ENCODE measurements around the gene PAN2.
A peak's percentile ranks its signal among the peaks of the same experiment; 100 is the strongest.
"Not testable (repeated sequence)": the region's sequence is repeated elsewhere in the genome, so short reads cannot be mapped to it uniquely, and the experiment has no call there.

The PAN2 gene

GRCh38 chr12:56333679-56334489, at the start of gene PAN2:
PAN2 (minus strand) TSS chr12:56334000; CDS start chr12:56333094, 906 bp downstream.
- DNase-seq, result peak; percentile 95

GRCh38 chr12:56382611-56383010, 48.8 kb upstream of the PAN2 start:
- DNase-seq, result no peak

GRCh38 chr12:56377989-56378316, 44.2 kb upstream of the PAN2 start:
- no peak for DNase-seq

GRCh38 chr12:56377310-56377988, 43.6 kb upstream of the PAN2 start:
- DNase-seq, result no peak

- DNase-seq, result no peak
Observed at GRCh38 chr12:56375598-56376434, 42.0 kb upstream of the PAN2 start.

GRCh38 chr12:56374726-56375597, 41.2 kb upstream of the PAN2 start:
- DNase-seq, result no peak

GRCh38 chr12:56373515-56373914, 39.7 kb upstream of the PAN2 start:
- DNase-seq, result no peak

GRCh38 chr12:56366948-56367347, 33.1 kb upstream of the PAN2 start:
- DNase-seq, result no peak

- DNase-seq, result no peak
Observed at GRCh38 chr12:56362130-56363059, 28.6 kb upstream of the PAN2 start, which contains the start of gene APOF. APOF (minus strand) TSS chr12:56362857; CDS start chr12:56362745, 112 bp downstream.

GRCh38 chr12:56361487-56362129, 27.8 kb upstream of the PAN2 start:
- DNase-seq, result no peak

- DNase-seq, result peak; percentile 98
Observed at GRCh38 chr12:56359851-56360767, 26.3 kb upstream of the PAN2 start, which contains the start of gene STAT2. STAT2 (minus strand) TSS chr12:56360107; CDS start chr12:56356571, 3,536 bp downstream.

- DNase-seq, result no peak
Observed at GRCh38 chr12:56358836-56359532, 25.2 kb upstream of the PAN2 start.

- no peak for DNase-seq
Observed at GRCh38 chr12:56351325-56351724, 17.5 kb upstream of the PAN2 start.

GRCh38 chr12:56350662-56351061, 16.9 kb upstream of the PAN2 start:
- no peak for DNase-seq

- DNase-seq, result no peak
Observed at GRCh38 chr12:56348776-56349175, 15.0 kb upstream of the PAN2 start.

GRCh38 chr12:56347255-56347654, 13.5 kb upstream of the PAN2 start:
- not testable (repeated sequence) for DNase-seq

GRCh38 chr12:56346675-56347074, 12.9 kb upstream of the PAN2 start:
- DNase-seq, result no peak

- not testable (repeated sequence) for DNase-seq
Observed at GRCh38 chr12:56342290-56342689, 8.5 kb upstream of the PAN2 start.

GRCh38 chr12:56341616-56342015, 7.8 kb upstream of the PAN2 start:
- DNase-seq, result no peak

All from NCI-H1436 (cell line).